Measurements from ENCODE around the gene NRXN3.

NRXN3 gene

GRCh38 chr14:79904497-79904896 is 1734.3 kb downstream of the NRXN3 start:
- no peak for DNase-seq

- no peak for DNase-seq
These were observed 1736.8 kb downstream of the NRXN3 start for GRCh38 chr14:79906994-79907393.

GRCh38 chr14:79910086-79910485 is 1739.9 kb downstream of the NRXN3 start:
- no peak for DNase-seq

- DNase-seq: no peak
These were observed 1741.6 kb downstream of the NRXN3 start for GRCh38 chr14:79911744-79912143.

GRCh38 chr14:79914595-79914994 is 1744.4 kb downstream of the NRXN3 start:
- no peak for DNase-seq

- no peak for DNase-seq
These were observed 1745.2 kb downstream of the NRXN3 start for GRCh38 chr14:79915406-79915805.

GRCh38 chr14:79916281-79916680 is 1746.1 kb downstream of the NRXN3 start:
- DNase-seq: no peak

- no peak for DNase-seq
These were observed 1746.7 kb downstream of the NRXN3 start for GRCh38 chr14:79916892-79917291.

Data from NCI-H1105 (cell line).